D721Med (cell line): ENCODE measurements around the gene ALDH3A2.

Experiments used
- DNase-seq: peaks from one replicate; pipeline ENCODE4 v3.0.0; 2011; ENCODE audit warnings: low spot score; ENCODE audit not compliant: insufficient read length
- FAIRE-seq: peaks from 2 replicates; lab custom pipeline; 2011; peaks lifted over from hg19 to GRCh38; lab: Jason Lieb, UNC
- CTCF ChIP-seq: IDR thresholded peaks from 2 replicates; pipeline ENCODE4 v1.5.1; 2012; ENCODE audit warnings: mild to moderate bottlenecking, control low read depth; ENCODE audit not compliant: insufficient read depth; ENCODE audit errors: missing control alignments

The ALDH3A2 gene

DNA sequence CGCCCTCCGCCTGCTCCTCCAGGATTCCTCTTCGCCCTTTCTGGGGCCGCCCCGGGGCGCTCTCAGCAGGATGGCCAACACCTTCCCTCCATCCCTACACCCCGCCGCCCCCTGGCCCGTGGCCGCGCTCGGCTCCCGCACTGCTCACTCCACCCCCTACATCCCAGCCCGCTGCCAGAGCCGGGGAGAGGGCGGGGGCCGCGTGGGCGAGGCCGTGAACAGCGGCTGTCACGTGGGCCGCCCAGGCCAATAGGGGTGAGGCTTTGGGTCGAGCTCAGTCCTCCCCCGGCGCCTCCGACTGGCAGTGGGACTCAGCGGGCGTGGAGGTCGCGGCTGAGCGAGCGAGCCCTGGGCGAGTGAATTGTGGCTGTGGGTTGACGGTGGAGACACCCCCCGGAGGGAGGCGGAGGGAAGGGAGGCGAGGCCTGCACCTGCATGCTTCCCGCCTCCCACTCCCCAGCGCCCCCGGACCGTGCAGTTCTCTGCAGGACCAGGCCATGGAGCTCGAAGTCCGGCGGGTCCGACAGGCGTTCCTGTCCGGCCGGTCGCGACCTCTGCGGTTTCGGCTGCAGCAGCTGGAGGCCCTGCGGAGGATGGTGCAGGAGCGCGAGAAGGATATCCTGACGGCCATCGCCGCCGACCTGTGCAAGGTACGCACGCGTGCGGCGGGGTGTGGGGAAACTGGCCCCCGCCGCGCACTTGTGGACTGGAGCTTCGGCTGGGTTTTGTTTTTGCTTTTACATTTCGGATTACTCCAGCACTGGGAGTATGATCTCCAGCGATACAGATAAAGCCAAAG, at the start of gene ALDH3A2:
TSS of gene ALDH3A2 (plus strand) at position 277 of the 799 bp plus-strand sequence. CDS start at position 498, 221 bp downstream.
- FAIRE-seq (no peak), DNase-seq (peak; percentile 92)
- no peak for TF ChIP-seq CTCF

GRCh38 chr17:19610311-19610710, 38.2 kb upstream of the ALDH3A2 start:
- no peak for FAIRE-seq
- DNase-seq, result no peak
- no peak for TF ChIP-seq CTCF

DNA sequence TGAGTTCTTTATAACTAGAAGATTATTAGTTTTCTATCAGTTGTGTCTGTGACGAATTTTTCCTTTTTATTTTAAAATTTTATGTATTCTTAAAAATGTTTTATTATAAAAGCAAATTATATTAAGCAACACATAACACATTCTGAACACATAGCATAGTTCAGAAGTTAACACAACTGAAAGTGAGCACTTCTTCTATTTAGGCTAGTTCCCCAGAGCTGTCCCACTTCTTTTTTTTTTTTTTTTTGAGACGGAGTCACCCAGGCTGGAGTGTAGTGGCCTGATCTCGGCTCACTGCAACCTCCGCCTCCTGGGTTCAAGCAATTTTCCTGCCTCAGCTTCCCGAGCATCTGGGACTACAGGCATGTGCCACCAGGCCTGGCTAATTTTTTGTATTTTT, 37.7 kb upstream of the ALDH3A2 start:
- no peak for TF ChIP-seq CTCF
- DNase-seq, result no peak
- FAIRE-seq, result no peak

- TF ChIP-seq CTCF, result no peak
- DNase-seq (no peak), FAIRE-seq (no peak)
These were observed 34.6 kb upstream of the ALDH3A2 start for GRCh38 chr17:19613979-19614378.

DNA sequence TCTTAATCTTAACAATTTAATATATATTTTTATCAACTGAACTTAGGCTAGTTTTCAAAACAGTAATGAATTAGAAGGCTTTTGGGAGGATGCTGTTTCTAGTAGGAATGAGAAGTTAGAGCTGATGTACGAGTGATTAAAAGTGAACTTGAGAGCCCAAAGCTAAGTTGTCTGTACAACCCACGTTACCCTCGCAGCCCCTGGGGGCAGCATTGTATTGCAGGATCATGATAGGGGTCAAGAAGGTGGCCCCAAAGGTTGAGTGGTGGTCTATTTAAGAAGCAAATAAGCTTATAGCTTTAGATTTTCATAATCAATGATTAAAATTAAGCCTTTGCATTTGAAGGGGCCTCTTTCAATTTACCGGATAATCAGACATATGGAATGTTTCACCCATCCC, 33.7 kb upstream of the ALDH3A2 start:
- DNase-seq (no peak), FAIRE-seq (no peak)
- TF ChIP-seq CTCF, result no peak

DNA sequence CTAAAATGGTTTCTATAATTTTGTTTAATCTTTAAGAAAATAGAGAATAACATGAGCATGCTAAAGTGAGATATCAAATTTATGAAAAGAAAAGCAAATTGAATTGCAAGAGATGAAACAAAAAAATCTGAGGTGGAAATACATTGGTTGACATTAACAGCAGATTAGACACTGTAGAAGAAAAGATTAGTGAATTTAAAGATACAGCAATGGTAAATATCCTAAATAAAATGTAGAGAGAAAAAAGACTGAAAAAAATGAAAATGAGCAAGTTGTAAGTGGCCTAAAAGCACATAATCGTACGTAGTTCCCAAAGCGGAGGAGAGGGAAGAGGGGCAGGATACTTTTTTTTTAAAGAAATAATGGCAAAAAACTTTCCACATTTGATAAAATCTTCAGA, 30.5 kb upstream of the ALDH3A2 start:
- DNase-seq, result no peak
- TF ChIP-seq CTCF, result no peak
- FAIRE-seq, result no peak

DNA sequence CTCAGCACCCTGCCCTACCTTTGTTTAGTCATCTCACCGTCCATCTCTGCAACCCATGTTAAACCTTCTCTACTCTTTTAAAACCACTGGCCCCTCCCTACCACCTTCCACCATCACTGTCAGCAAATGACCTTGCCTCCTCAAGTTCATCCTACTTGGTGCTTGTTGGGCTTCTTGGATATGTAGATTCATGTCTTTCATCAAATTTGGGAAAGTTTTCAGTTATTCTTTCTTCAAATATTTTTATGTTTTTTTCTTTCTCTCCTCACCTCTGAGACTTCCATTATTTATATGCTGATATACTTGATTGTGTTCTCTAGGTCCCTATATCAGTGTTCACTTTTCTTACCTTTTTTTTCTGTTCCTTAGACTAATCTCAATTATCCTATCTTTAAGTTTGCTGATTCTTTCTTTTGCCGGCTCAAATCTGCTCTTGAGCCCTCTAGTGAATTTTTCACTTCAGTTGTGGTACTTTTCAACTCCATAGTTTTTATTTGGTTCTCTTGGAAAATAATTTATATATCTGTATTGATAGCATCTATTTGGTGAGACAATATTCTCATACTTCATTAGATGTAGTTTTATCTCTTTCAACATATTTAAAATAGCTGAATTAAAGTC, 28.7 kb upstream of the ALDH3A2 start:
- FAIRE-seq, result no peak
- TF ChIP-seq CTCF, result no peak

More for the DNA sequence above, 28.7 kb upstream of the ALDH3A2 start:
- DNase-seq, result no peak
